ENCODE measurements around the gene ASTN2. TPM values are rescaled to one million over a fixed set of nuclear protein-coding genes. Genes with fewer than 3 reads are reported as not detected.

ASTN2 gene
- total RNA-seq, 6 experiments from 2014 or later, result 0.91 to 3.1 (median 2.5) TPM

DNA sequence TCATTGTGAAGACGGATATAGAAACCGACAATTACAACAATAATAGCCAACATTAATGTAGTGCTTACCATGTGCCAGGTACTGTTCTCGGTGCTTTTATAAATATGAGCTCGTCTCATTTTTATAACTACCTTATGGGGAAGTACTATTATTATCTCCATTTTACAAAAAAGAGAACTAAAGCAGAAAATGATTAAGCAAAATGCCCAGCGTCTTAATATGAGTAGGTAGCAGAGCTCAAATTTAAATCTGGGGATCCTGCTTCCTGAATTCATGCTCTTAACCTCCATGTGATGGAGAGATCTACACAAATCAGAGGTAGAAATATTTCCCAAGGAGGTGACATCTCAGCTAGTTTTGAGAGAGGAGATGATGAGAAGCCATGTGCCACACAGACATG is 470.9 kb downstream of the ASTN2 start:
- Histone ChIP-seq H3K27ac (no peak overlapping the region), H3K4me1 (no peaks in the 10 kb centered on the region), H3K9me3 (no peaks in the 10 kb centered on the region), H3K4me3 (no peak overlapping the region), H3K36me3 (no peaks in the 10 kb centered on the region), H3K27me3 (no peaks in the 10 kb centered on the region)
- DNase-seq, result no peak
- no peak for TF ChIP-seq POLR2A (IDR thresholded peaks at IDR 0.05)
- TF ChIP-seq, protein P1, sequence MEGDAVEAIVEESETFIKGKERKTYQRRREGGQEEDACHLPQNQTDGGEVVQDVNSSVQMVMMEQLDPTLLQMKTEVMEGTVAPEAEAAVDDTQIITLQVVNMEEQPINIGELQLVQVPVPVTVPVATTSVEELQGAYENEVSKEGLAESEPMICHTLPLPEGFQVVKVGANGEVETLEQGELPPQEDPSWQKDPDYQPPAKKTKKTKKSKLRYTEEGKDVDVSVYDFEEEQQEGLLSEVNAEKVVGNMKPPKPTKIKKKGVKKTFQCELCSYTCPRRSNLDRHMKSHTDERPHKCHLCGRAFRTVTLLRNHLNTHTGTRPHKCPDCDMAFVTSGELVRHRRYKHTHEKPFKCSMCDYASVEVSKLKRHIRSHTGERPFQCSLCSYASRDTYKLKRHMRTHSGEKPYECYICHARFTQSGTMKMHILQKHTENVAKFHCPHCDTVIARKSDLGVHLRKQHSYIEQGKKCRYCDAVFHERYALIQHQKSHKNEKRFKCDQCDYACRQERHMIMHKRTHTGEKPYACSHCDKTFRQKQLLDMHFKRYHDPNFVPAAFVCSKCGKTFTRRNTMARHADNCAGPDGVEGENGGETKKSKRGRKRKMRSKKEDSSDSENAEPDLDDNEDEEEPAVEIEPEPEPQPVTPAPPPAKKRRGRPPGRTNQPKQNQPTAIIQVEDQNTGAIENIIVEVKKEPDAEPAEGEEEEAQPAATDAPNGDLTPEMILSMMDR (IDR thresholded peaks at IDR 0.05), result no peak
- intact Hi-C loops (cut with DNase I), result no loop called here
- no peak for ATAC-seq
- WGBS (ENCODE audit: insufficient coverage, low coverage, low lambda C conversion rate, missing lambda C conversion rate), result 52% methylated on average over 5 of the region's 5 CpGs

DNA sequence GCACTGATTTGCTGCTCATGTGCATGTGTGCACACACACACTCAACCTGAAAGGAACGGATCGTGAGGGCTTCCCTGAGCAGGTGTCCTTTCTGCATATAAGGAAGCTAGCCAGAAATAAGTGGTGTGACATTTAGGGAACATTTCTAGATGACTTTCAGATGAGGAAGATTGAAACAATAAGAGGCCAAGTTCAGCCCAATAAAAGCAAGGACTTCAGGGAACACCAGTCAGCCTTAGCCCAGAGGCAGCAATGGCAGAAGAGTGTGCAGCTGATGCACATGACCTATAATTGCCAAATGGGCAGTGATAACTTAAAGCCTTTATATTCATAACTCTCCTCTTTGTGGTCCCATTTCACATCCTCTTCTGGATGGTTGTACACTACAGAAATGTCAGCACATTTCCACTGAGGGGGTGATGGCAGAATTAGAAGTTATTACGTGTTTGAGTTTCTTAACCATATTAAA is 472.2 kb downstream of the ASTN2 start:
- Histone ChIP-seq H3K4me3 (no peak overlapping the region), H3K9me3 (no peaks in the 10 kb centered on the region), H3K27ac (no peak overlapping the region), H3K36me3 (no peaks in the 10 kb centered on the region), H3K27me3 (no peaks in the 10 kb centered on the region), H3K4me1 (no peaks in the 10 kb centered on the region)
- 67% methylated on average over 3 of the region's 3 CpGs for WGBS (ENCODE audit: insufficient coverage, low coverage, low lambda C conversion rate, missing lambda C conversion rate)
- TF ChIP-seq, protein P1 (IDR thresholded peaks at IDR 0.05), result no peak
- TF ChIP-seq POLR2A (IDR thresholded peaks at IDR 0.05), result no peak
- intact Hi-C loops (cut with DNase I), result no loop called here
- ATAC-seq (no peak), DNase-seq (no peak)

DNA sequence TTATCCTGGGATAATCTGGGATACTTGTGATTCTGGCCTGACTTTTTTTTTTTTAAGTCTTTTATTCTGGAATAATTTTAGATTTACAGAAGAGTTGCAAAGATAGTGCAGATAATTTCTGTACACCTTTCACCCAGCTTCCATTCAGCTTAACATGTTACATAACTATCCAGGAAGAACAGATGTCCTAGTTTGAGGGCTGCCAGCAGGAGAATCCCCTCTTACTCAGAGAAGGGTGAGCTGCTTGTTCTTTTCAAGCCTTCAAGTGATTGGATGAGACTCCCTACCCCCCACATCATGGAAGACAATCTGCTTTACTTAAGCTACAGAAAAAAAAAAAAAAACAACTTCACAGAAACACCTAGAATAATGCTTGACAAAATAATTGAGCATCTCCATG is 473.6 kb downstream of the ASTN2 start:
- ATAC-seq (no peak), DNase-seq (no peak)
- Histone ChIP-seq H3K36me3 (no peaks in the 10 kb centered on the region), H3K27ac (no peak overlapping the region), H3K4me3 (no peak overlapping the region), H3K4me1 (no peaks in the 10 kb centered on the region), H3K27me3 (no peaks in the 10 kb centered on the region), H3K9me3 (no peaks in the 10 kb centered on the region)
- TF ChIP-seq, protein P1 (IDR thresholded peaks at IDR 0.05), result no peak
- TF ChIP-seq POLR2A (IDR thresholded peaks at IDR 0.05), result no peak
- intact Hi-C loops (cut with DNase I), result no loop called here

DNA sequence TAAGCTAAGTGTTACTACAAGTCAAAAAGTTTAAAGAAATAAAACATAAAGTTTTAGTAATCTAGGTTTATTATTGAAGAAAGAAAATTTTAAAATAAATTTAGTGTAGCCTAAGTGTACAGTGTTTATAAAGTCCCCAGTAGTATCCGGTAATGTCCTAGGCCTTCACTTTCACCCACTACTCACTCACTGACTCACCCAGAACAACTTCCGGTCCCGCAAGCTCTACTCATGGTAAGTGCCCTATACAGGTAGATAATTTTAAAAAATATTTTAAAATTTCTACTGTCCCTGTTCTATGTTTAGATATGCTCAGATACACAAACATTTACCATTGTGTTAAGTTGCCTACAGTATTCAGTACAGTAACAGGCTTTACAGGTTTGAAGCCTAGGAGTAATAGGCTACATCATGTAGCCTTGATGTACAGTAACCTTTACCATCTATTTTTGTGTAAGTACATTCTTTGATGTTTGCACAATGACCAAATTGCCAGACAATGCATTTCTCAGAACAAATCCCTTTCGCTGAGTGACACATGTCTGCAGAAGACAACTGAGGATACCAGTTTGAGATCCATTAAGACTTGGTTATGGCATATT is 474.1 kb downstream of the ASTN2 start:
- Histone ChIP-seq H3K4me1 (no peaks in the 10 kb centered on the region), H3K9me3 (no peaks in the 10 kb centered on the region), H3K27ac (no peak overlapping the region), H3K4me3 (no peak overlapping the region), H3K27me3 (no peaks in the 10 kb centered on the region), H3K36me3 (no peaks in the 10 kb centered on the region)
- TF ChIP-seq, protein P1 (IDR thresholded peaks at IDR 0.05), result no peak
- no peak for TF ChIP-seq POLR2A (IDR thresholded peaks at IDR 0.05)
- DNase-seq, result no peak
- WGBS (ENCODE audit: insufficient coverage, low coverage, low lambda C conversion rate, missing lambda C conversion rate), result 89% methylated on average over 4 of the region's 4 CpGs
- intact Hi-C loops (cut with DNase I), result no loop called here
- no peak for ATAC-seq

DNA sequence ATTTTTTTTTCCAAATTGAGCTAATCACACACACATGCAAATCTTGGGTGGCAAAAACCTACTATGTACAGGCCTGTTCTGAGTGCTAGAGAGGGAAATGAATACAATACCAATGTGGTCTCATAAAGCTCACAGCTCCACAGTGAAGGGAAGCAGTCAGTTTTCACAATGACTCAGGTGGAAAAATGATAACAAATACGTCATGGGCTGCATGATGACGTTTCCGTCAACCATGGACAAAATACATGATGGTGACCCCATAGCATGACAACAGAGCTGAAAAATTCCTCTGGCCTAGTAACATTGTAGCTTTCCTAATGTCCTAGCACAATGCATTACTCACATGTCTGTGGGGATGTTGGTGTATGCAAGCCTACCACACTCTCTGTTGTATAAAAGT is 475.2 kb downstream of the ASTN2 start:
- H3K4me3 ChIP-seq, result no peak overlapping the region
- no peak overlapping the region for H3K27ac ChIP-seq
- H3K4me1 ChIP-seq, result no peaks in the 10 kb centered on the region
- ATAC-seq, result no peak
- H3K27me3 ChIP-seq, result no peaks in the 10 kb centered on the region
- DNase-seq, result no peak
- H3K36me3 ChIP-seq, result no peaks in the 10 kb centered on the region
- TF ChIP-seq, protein P1 (IDR thresholded peaks at IDR 0.05), result no peak
- no peak for TF ChIP-seq POLR2A (IDR thresholded peaks at IDR 0.05)
- intact Hi-C loops (cut with DNase I), result no loop called here
- H3K9me3 ChIP-seq, result no peaks in the 10 kb centered on the region
- 75% methylated on average over 2 of the region's 3 CpGs for WGBS (ENCODE audit: insufficient coverage, low coverage, low lambda C conversion rate, missing lambda C conversion rate)

Measured in right lobe of liver (tissue), 6 donors.